BE2C (cell line): Measurements from ENCODE around the gene HSD17B7.

Experiments
- DNase-seq: peaks from one replicate; pipeline ENCODE4 v3.0.0-alpha.2; 2020
- H3K27me3 ChIP-seq: fragments of 250-450 bp; sonication (Bioruptor Pico); 2 replicates; pipeline ENCODE4 v1.5.1; 2020; ENCODE audit warnings: mild to moderate bottlenecking
- H3K36me3 ChIP-seq: fragments of 250-450 bp; sonication (Bioruptor Pico); 2 replicates; pipeline ENCODE4 v1.5.1; 2020; ENCODE audit warnings: mild to moderate bottlenecking
- H3K4me1 ChIP-seq: fragments of 250-450 bp; sonication (Bioruptor Pico); 2 replicates; pipeline ENCODE4 v1.5.1; 2020
- H3K4me3 ChIP-seq: 2 replicates; pipeline ENCODE4 v1.5.1; 2011; ENCODE audit warnings: low read depth, low read length
- H3K9me3 ChIP-seq: fragments of 250-450 bp; sonication (Bioruptor Pico); 2 replicates; pipeline ENCODE4 v1.5.1; 2020
- TF ChIP-seq, protein P1 (sequence below): IDR thresholded peaks from 2 replicates; pipeline ENCODE4 v1.5.1; 2012; ENCODE audit warnings: mild to moderate bottlenecking, low read depth, low read length

HSD17B7 gene

DNA sequence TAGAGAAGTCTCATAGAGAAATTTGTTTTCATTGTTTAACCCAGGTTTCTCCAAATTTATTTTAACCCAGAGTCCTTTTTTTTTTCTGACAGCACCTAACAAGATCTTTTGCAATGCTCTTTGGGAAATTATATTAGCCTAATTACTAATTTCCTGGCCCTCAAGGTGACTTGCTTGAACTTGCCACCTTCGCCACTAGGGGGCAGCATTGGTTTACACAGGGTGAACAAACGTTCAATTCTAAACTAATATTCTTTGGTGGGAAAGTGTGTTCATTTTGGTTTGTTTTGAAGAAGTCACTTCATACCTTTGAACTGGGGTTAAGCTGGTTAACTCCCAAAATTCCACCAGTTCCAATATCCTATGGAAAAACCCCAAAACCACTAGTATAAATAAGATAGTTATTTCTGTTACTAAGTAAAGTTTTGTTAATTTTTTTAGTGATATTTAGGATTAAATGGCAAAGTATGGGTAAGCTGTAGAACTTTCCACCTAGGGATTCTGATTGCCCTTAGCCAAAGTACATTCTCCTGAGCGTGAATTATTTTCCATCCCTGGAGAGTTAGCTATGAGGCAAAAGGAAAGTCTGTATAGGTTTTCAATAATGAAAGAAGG lies 57.4 kb downstream of the HSD17B7 start:
- TF ChIP-seq, protein P1, sequence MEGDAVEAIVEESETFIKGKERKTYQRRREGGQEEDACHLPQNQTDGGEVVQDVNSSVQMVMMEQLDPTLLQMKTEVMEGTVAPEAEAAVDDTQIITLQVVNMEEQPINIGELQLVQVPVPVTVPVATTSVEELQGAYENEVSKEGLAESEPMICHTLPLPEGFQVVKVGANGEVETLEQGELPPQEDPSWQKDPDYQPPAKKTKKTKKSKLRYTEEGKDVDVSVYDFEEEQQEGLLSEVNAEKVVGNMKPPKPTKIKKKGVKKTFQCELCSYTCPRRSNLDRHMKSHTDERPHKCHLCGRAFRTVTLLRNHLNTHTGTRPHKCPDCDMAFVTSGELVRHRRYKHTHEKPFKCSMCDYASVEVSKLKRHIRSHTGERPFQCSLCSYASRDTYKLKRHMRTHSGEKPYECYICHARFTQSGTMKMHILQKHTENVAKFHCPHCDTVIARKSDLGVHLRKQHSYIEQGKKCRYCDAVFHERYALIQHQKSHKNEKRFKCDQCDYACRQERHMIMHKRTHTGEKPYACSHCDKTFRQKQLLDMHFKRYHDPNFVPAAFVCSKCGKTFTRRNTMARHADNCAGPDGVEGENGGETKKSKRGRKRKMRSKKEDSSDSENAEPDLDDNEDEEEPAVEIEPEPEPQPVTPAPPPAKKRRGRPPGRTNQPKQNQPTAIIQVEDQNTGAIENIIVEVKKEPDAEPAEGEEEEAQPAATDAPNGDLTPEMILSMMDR = peak; percentile 96
- no peaks in the 10 kb centered on the region for H3K27me3 ChIP-seq

DNA sequence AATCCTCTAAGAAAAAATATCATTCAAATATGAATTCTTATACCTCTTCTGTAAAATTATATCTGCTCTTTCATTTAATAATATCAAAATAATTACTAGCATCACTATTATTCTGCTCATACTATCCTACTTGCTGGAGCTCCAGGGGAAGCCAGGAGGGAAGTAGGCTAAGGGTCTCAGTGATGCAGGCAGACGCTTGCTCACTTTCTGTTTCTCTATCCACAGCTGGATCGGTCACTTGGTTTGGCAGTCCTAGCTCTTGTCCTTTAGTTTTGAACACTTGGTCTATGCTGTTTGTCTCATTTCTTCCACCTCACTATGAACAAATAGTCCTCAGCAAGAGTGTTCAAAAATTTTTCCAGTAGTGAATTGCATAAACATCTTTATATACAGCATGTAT lies 59.2 kb downstream of the HSD17B7 start:
- Histone ChIP-seq H3K27me3 (no peaks in the 10 kb centered on the region), H3K36me3 (no peaks in the 10 kb centered on the region), H3K4me3 (no peak overlapping the region), H3K4me1 (peaks cover 42% of the 10 kb centered on the region), H3K9me3 (no peaks in the 10 kb centered on the region)
- TF ChIP-seq, protein P1 = no peak
- DNase-seq = no peak

More for the DNA sequence above, 57.4 kb downstream of the HSD17B7 start:
- Histone ChIP-seq H3K4me1 (peaks cover 50% of the 10 kb centered on the region), H3K36me3 (no peaks in the 10 kb centered on the region), H3K4me3 (no peak overlapping the region), H3K9me3 (no peaks in the 10 kb centered on the region)
- DNase-seq = peak; percentile 90

DNA sequence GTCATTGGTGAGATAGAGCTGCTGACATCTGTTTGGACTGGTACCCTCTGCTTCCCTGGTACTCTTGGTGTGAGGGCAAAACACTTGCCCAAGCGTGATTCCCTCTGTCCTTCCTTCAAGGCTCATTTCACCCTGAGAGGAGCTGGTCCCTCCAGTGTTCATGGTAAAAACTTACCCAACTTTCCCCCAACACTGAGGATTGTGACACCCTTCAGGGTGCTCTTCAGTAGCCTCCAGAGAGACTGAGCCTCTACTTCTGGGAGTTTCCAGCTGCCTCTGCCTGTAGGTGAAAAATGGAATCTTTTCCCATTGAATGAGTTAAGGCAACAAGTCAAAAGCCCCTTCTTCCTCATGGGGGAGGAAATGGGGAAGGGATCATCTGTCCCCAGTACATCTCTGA lies 60.8 kb downstream of the HSD17B7 start:
- H3K36me3 ChIP-seq = no peaks in the 10 kb centered on the region
- no peak overlapping the region for H3K4me3 ChIP-seq
- H3K4me1 ChIP-seq = peaks cover 44% of the 10 kb centered on the region
- TF ChIP-seq, protein P1 = no peak
- no peaks in the 10 kb centered on the region for H3K27me3 ChIP-seq
- DNase-seq = no peak
- no peaks in the 10 kb centered on the region for H3K9me3 ChIP-seq

DNA sequence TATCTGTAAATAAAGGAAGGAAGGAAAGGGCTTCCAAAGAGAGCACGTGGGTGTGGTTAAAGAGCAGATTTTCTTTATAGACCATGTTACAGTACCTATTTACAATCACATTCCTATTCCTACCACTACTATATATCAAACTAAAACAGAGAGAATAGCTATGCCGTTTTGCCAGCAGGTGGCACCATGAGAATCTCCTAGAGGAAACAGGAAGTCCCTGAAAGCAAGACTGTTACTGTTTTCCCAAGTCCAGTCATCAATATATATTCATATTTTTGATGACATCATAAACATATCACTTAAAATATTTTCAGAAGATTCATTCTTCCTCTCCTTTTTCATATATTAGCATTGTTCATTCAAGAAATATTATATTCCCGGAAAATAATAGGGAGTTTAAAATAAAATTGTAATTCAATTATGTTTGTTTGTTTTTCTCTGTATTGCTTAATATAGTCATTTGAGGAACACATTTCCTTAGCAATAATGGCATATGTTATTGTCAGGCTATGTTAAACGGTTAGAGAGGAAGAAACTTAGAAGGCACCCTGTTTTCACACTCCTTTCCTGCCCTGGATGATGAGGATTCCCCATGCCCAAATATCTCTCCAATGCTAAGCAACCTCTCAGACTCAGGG lies 63.9 kb downstream of the HSD17B7 start:
- peak; percentile 77 for DNase-seq

DNA sequence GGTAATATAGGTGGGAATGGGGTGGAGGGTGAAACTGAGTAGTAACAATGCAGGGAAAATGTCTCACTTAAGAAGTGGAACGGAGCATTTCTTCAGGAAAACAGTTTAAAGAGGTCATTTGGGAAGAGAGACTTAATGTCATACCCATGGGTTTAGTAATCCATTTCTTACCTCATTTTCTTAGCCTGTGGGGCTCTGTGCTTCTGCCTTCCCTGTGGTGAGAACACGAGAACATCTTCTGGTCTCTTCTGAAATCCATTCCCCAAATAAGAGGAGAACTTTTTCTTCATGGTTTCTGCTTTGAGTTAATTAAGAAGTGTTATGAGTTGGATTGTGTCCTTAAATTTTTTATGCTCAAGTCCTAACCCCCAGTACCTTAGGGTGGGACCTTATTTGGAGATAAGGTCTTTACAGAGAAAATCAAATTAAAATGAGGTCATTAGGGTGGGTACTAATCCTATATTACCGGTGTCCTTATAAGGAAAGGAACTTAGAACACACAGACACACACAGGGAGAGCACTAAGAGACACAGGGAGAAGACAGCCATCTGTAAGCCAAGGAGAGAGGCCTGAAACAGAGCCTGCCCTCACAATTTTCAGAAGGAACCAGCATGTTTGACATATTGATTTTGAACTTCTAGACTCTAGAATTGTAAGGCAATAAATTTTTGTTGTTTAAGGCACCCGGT lies 65.1 kb downstream of the HSD17B7 start:
- H3K4me1 ChIP-seq = peaks cover 26% of the 10 kb centered on the region
- H3K36me3 ChIP-seq = no peaks in the 10 kb centered on the region
- no peaks in the 10 kb centered on the region for H3K27me3 ChIP-seq
- no peaks in the 10 kb centered on the region for H3K9me3 ChIP-seq
- TF ChIP-seq, protein P1 = no peak
- no peak for DNase-seq
- no peak overlapping the region for H3K4me3 ChIP-seq

More for the DNA sequence above, 63.9 kb downstream of the HSD17B7 start:
- no peaks in the 10 kb centered on the region for H3K27me3 ChIP-seq
- H3K4me1 ChIP-seq = peaks cover 26% of the 10 kb centered on the region
- H3K4me3 ChIP-seq = no peak overlapping the region
- H3K9me3 ChIP-seq = no peaks in the 10 kb centered on the region
- TF ChIP-seq, protein P1 = peak; percentile 87
- H3K36me3 ChIP-seq = no peaks in the 10 kb centered on the region

DNA sequence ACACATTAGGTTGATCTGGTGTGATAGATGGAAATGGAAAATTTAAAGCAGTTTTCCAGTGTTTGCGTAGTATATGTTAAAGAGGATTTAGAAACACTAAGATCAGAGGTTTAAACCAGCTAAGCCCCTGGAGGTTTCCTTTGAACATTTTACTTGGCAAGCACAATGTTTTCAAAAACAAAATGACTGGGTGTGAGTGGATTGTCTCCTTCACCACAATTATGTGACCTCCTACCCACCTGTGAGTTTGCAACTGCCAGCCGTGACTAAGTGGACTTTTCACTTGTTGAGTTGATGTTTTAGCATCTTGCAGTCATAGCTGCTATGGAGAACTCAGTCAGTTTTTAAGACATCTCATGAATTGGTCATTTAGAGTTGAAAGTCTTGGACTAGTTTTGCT lies 65.8 kb downstream of the HSD17B7 start:
- TF ChIP-seq, protein P1 = no peak
- Histone ChIP-seq H3K9me3 (no peaks in the 10 kb centered on the region), H3K27me3 (no peaks in the 10 kb centered on the region), H3K36me3 (no peaks in the 10 kb centered on the region), H3K4me1 (peaks cover 26% of the 10 kb centered on the region), H3K4me3 (no peak overlapping the region)
- DNase-seq = no peak
